Measurements from ENCODE around the gene NDFIP1. TPM values are rescaled to one million over a fixed set of nuclear protein-coding genes. Genes with fewer than 3 reads are reported as not detected.

NDFIP1 gene
- total and polyA plus RNA-seq, 2 of the 4 experiments (the other 2 are of a cell fraction) = 7.7 to 15.4 TPM

DNA sequence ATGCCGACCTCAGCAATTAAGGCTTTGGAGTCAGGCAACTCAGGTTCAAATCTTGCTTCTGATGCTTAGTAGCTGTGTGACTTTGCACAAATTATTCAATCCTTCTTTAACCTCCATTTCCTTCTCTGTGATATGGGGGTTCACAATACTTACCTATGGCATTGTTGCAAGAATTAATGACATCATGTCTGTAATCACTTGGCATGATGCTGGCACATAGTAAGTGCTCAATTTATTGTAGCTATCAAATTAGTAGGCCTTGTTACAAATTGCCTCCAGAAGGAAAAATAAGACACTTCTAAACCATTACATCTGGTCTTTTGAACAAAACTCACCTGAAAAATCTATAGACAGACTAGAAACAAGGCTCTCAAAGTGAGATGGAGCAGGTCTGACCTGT lies 29.9 kb upstream of the NDFIP1 start:
- H3K27me3 ChIP-seq (ENCODE audit: control insufficient read depth, insufficient read depth, low read length) = peaks cover 28% of the 10 kb centered on the region

More for the DNA sequence above, 29.9 kb upstream of the NDFIP1 start:
- no peak overlapping the region for H3K14ac ChIP-seq (replicated peaks; ENCODE audit: low read depth, low read length)
- DNase-seq = no peak
- no peak overlapping the region for H4K8ac ChIP-seq (ENCODE audit: low read depth in 2 of 2, low read length in 2 of 2)
- no peaks in the 10 kb centered on the region for H3K4me1 ChIP-seq (ENCODE audit: control insufficient read depth, insufficient read depth, low read length)
- no peak overlapping the region for H2AFZ ChIP-seq (replicated peaks; ENCODE audit: low read length, poor library complexity)
- no peak overlapping the region for H3K4me2 ChIP-seq (ENCODE audit: low read depth, low read length)
- H3K56ac ChIP-seq (ENCODE audit: extremely low read depth, insufficient read depth, low read length) = no peak overlapping the region
- no peak overlapping the region for H3K4ac ChIP-seq (ENCODE audit: low read depth, low read length)
- no peak overlapping the region for H3K4me3 ChIP-seq (ENCODE audit: insufficient read depth, low read depth, low read length)
- dilution Hi-C loops (cut with HindIII; ENCODE audit: low sequenced_read_pairs, unreplicated experiment) (no loop called here), intact Hi-C loops (cut with micrococcal nuclease) (no loop called here), in situ Hi-C loops (cut with MboI; ENCODE audit: low sequenced_read_pairs) (no loop called here)
- H2BK20ac ChIP-seq (ENCODE audit: low read depth, low read length) = no peak overlapping the region
- ATAC-seq (ENCODE audit: low read depth) = no peak
- no peak overlapping the region for H4K91ac ChIP-seq (ENCODE audit: insufficient read depth, low read depth, low read length)
- WGBS, 2 experiments (ENCODE audit: extremely low coverage in 2 of 2, insufficient read length in 1 of 2) = no CpG with 5 or more reads among the region's 1 CpG
- H3K36me3 ChIP-seq (ENCODE audit: control insufficient read depth, insufficient read depth, low read length) = no peaks in the 10 kb centered on the region
- H3K79me1 ChIP-seq (ENCODE audit: low read depth in 1 of 2, low read length in 2 of 2) = no peaks in the 10 kb centered on the region
- CTCF ChIA-PET = no interaction called here
- TF ChIP-seq RAD21 (IDR thresholded peaks at IDR 0.05; ENCODE audit: low read length) = no peak
- TF ChIP-seq MAFK (IDR thresholded peaks at IDR 0.05; ENCODE audit: low read depth, low read length) = peak; percentile 41; the same call in 1 of the 2 replicates
- no peaks in the 10 kb centered on the region for H4K20me1 ChIP-seq (ENCODE audit: insufficient read depth, low read length)
- no TSS peak for BruUV-seq (replicated peaks)
- no peak overlapping the region for H2BK5ac ChIP-seq (ENCODE audit: low read depth, low read length, poor library complexity, severe bottlenecking)
- H3K9me1 ChIP-seq (ENCODE audit: insufficient read depth, low read length) = no peaks in the 10 kb centered on the region
- H4K5ac ChIP-seq (ENCODE audit: low read depth, low read length) = no peak overlapping the region
- H3K23ac ChIP-seq (ENCODE audit: low read depth, low read length) = no peak overlapping the region
- H3K9ac ChIP-seq (ENCODE audit: low read depth, low read length) = no peak overlapping the region
- POLR2A ChIA-PET (ENCODE audit: unreplicated experiment) = no interaction called here
- no peak overlapping the region for H2AK9ac ChIP-seq (replicated peaks; ENCODE audit: low read depth, low read length, poor library complexity)
- H2AK5ac ChIP-seq (ENCODE audit: low read depth, low read length) = no peak overlapping the region
- H3K9me3 ChIP-seq (ENCODE audit: control insufficient read depth, insufficient read depth, low read length) = no peaks in the 10 kb centered on the region
- no peak overlapping the region for H2BK120ac ChIP-seq (ENCODE audit: low read depth, low read length)
- no peak overlapping the region for H3K27ac ChIP-seq (ENCODE audit: insufficient read depth, low read length)
- no peak overlapping the region for H2BK15ac ChIP-seq (ENCODE audit: low read depth, low read length)
- no peak overlapping the region for H3K18ac ChIP-seq (ENCODE audit: low read depth, low read length)
